Measurements from ENCODE around the gene NTF4.
A peak's percentile ranks its signal among the peaks of the same experiment; 100 is the strongest.

NTF4 gene

GRCh38 chr19:49064768-49065611 lies at the start of gene NTF4:
Gene NTF4, minus strand, starts transcription at chr19:49064818. Its CDS starts 2,821 bp downstream, at chr19:49061997.
- no peak for DNase-seq

GRCh38 chr19:49113762-49114629 lies 49.4 kb upstream of the NTF4 start, which contains the start of gene LIN7B:
Gene LIN7B, plus strand, starts transcription at chr19:49114370. Its CDS starts 35 bp downstream, at chr19:49114405.
- peak; percentile 82 for DNase-seq

- no peak for DNase-seq
Observed at GRCh38 chr19:49111218-49111998, 46.8 kb upstream of the NTF4 start.

- DNase-seq: no peak
Observed at GRCh38 chr19:49110567-49110966, 45.9 kb upstream of the NTF4 start.

GRCh38 chr19:49109569-49110233 lies 45.1 kb upstream of the NTF4 start:
- no peak for DNase-seq

GRCh38 chr19:49109051-49109450 lies 44.4 kb upstream of the NTF4 start:
- DNase-seq: no peak

GRCh38 chr19:49107625-49108459 lies 43.2 kb upstream of the NTF4 start:
- DNase-seq: no peak

GRCh38 chr19:49106648-49107135 lies 42.1 kb upstream of the NTF4 start:
- DNase-seq: peak; percentile 73

GRCh38 chr19:49104229-49104864 lies 39.7 kb upstream of the NTF4 start:
- DNase-seq: no peak

GRCh38 chr19:49103331-49104085 lies 38.9 kb upstream of the NTF4 start:
- DNase-seq: no peak

- no peak for DNase-seq
Observed at GRCh38 chr19:49102303-49102702, 37.7 kb upstream of the NTF4 start.

- no peak for DNase-seq
Observed at GRCh38 chr19:49101160-49101559, 36.5 kb upstream of the NTF4 start.

- DNase-seq: no peak
Observed at GRCh38 chr19:49098795-49099194, 34.2 kb upstream of the NTF4 start.

GRCh38 chr19:49097453-49098288 lies 33.1 kb upstream of the NTF4 start:
- DNase-seq: peak; percentile 85

- no peak for DNase-seq
Observed at GRCh38 chr19:49094505-49095482, 30.2 kb upstream of the NTF4 start.

GRCh38 chr19:49092686-49093085 lies 28.1 kb upstream of the NTF4 start:
- DNase-seq: no peak

GRCh38 chr19:49091391-49092038 lies 26.9 kb upstream of the NTF4 start:
- DNase-seq: no peak
